SH-SY5Y (cell line): ENCODE data around the gene DCAF4.

ENCODE experiments used
- GATA2 ChIP-seq: IDR thresholded peaks from 2 replicates; pipeline ENCODE4 v1.6.1; 2011; ENCODE audit warnings: mild to moderate bottlenecking, low read depth, low read length
- GATA3 ChIP-seq: IDR thresholded peaks from 2 replicates; pipeline ENCODE4 v1.6.1; 2011; ENCODE audit warnings: low read depth, mild to moderate bottlenecking, low read length, moderate library complexity

DNA sequence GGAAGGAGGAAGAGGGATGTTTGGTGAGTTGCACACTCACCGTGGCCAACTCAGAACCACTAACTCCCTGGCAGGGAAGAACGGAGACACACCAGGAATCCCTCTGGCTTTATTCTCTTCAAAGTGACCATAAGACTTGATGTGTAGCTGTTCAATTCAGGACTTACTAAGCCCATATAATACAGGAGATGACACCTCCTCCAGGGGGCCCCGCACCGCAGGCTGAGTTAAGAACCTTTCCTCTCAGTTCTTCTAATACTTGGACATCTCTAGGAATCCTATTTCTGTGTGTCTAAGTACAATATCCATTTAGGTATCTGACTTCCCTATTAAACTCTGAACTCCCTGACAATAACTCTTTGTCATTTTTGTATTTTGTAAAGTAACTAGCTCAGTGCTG is 49.5 kb downstream of the DCAF4 start:
- TF ChIP-seq GATA2 (no peak), GATA3 (no peak)
